Measurements from ENCODE around the gene GDI1.

- TF ChIP-seq EP300 (IDR thresholded peaks at IDR 0.05): no peak
- no peak for TF ChIP-seq CTCF (IDR thresholded peaks at IDR 0.05)
- TF ChIP-seq POLR2A (IDR thresholded peaks at IDR 0.05): no peak
Observed at GRCh38 chrX:154419189-154419588, 17.8 kb upstream of the GDI1 start.
